ENCODE data around the gene PDZD4. TPM values are rescaled to one million over a fixed set of nuclear protein-coding genes. Genes with fewer than 3 reads are reported as not detected.

The PDZD4 gene
- total and polyA plus RNA-seq, 4 donors = 0.15 to 1.8 (median 0.69) TPM

GRCh38 chrX:153824348-153824747, 6.0 kb downstream of the PDZD4 start (continued):
- TF ChIP-seq ZBTB33 (IDR thresholded peaks at IDR 0.05) (no peak), EGR1 (IDR thresholded peaks at IDR 0.05; ENCODE audit: low read depth in 2 of 2) (no peak), RXRA (IDR thresholded peaks at IDR 0.05) (no peak), YY1 (IDR thresholded peaks at IDR 0.05) (no peak), MAX (IDR thresholded peaks at IDR 0.05) (no peak), FOXA1 (IDR thresholded peaks at IDR 0.05) (no peak), JUND (IDR thresholded peaks at IDR 0.05) (no peak), FOXA2 (IDR thresholded peaks at IDR 0.05) (no peak), ATF3 (IDR thresholded peaks at IDR 0.05) (no peak), NR2F2 (IDR thresholded peaks at IDR 0.05) (no peak), GABPA (IDR thresholded peaks at IDR 0.05 in 1 of 2, conservative IDR thresholded peaks at IDR 0.05 in 1 of 2) (no peak), TAF1 (conservative IDR thresholded peaks at IDR 0.05) (no peak)

GRCh38 chrX:153821066-153821465, 9.3 kb downstream of the PDZD4 start:
- peaks cover 0 to 2% (median 1%) of the 10 kb centered on the region in 4 donors for H3K4me1 ChIP-seq (ENCODE audit: control insufficient read depth in 4 of 4, insufficient read depth in 4 of 4, low read length in 3 of 4)
- no peaks in the 10 kb centered on the region for H3K36me3 ChIP-seq (ENCODE audit: control insufficient read depth in 4 of 4, insufficient read depth in 3 of 4, low read depth in 1 of 4, low read length in 3 of 4)
- 77% methylated on average over 9 of the region's 9 CpGs for WGBS
- TF ChIP-seq NR2F2 (IDR thresholded peaks at IDR 0.05) (no peak), GABPA (IDR thresholded peaks at IDR 0.05 in 1 of 2, conservative IDR thresholded peaks at IDR 0.05 in 1 of 2) (no peak), HNF4A (conservative IDR thresholded peaks at IDR 0.05) (no peak)
- no peak overlapping the region for H3K27ac ChIP-seq (ENCODE audit: low read depth in 1 of 2, low read length in 2 of 2)
- DNase-seq (ENCODE audit: low spot score) = no peak
- no peak overlapping the region for H3K4me3 ChIP-seq (ENCODE audit: low read depth in 1 of 3, low read length in 3 of 3)
- peaks cover 0 to 4% (median 2%) of the 10 kb centered on the region in 4 donors for H3K27me3 ChIP-seq (ENCODE audit: control insufficient read depth in 4 of 4, insufficient read depth in 4 of 4, low read length in 3 of 4)
- H3K9ac ChIP-seq (ENCODE audit: low read depth in 1 of 2, low read length in 2 of 2) = no peak overlapping the region
- H3K9me3 ChIP-seq (ENCODE audit: control insufficient read depth in 4 of 4, low read length in 3 of 4) = no peaks in the 10 kb centered on the region

- TF ChIP-seq JUND (IDR thresholded peaks at IDR 0.05) = no peak
- Histone ChIP-seq H3K27me3 (ENCODE audit: control insufficient read depth in 4 of 4, insufficient read depth in 4 of 4, low read length in 3 of 4) (peaks cover 0 to 4% (median 2%) of the 10 kb centered on the region in 4 donors), H3K4me1 (ENCODE audit: control insufficient read depth in 4 of 4, insufficient read depth in 4 of 4, low read length in 3 of 4) (peaks cover 0 to 2% (median 1%) of the 10 kb centered on the region in 4 donors), H3K9ac (ENCODE audit: low read depth in 1 of 2, low read length in 2 of 2) (no peak overlapping the region), H3K36me3 (ENCODE audit: control insufficient read depth in 4 of 4, insufficient read depth in 3 of 4, low read depth in 1 of 4, low read length in 3 of 4) (no peaks in the 10 kb centered on the region), H3K27ac (ENCODE audit: low read depth in 1 of 2, low read length in 2 of 2) (no peak overlapping the region), H3K4me3 (ENCODE audit: low read depth in 1 of 3, low read length in 3 of 3) (no peak overlapping the region), H3K9me3 (ENCODE audit: control insufficient read depth in 4 of 4, low read length in 3 of 4) (no peaks in the 10 kb centered on the region)
- 81% methylated on average over 7 of the region's 7 CpGs for WGBS
- DNase-seq (ENCODE audit: low spot score) = no peak
Measured at GRCh38 chrX:153820601-153821000, 9.7 kb downstream of the PDZD4 start.

- Histone ChIP-seq H3K9me3 (ENCODE audit: control insufficient read depth in 4 of 4, low read length in 3 of 4) (no peaks in the 10 kb centered on the region), H3K27ac (ENCODE audit: low read depth in 1 of 2, low read length in 2 of 2) (no peak overlapping the region), H3K4me1 (ENCODE audit: control insufficient read depth in 4 of 4, insufficient read depth in 4 of 4, low read length in 3 of 4) (peaks cover 0 to 2% (median 1%) of the 10 kb centered on the region in 4 donors), H3K27me3 (ENCODE audit: control insufficient read depth in 4 of 4, insufficient read depth in 4 of 4, low read length in 3 of 4) (peaks cover 0 to 4% (median 2%) of the 10 kb centered on the region in 4 donors), H3K4me3 (ENCODE audit: low read depth in 1 of 3, low read length in 3 of 3) (peak overlapping the region in 1 of 3 donors; percentile 29), H3K36me3 (ENCODE audit: control insufficient read depth in 4 of 4, insufficient read depth in 3 of 4, low read depth in 1 of 4, low read length in 3 of 4) (no peaks in the 10 kb centered on the region), H3K9ac (ENCODE audit: low read depth in 1 of 2, low read length in 2 of 2) (no peak overlapping the region)
- DNase-seq (ENCODE audit: low spot score) = no peak
- WGBS = 31% methylated on average over 23 of the region's 23 CpGs
- TF ChIP-seq FOXA2 (IDR thresholded peaks at IDR 0.05) = no peak
- no peak for TF ChIP-seq GABPA (IDR thresholded peaks at IDR 0.05 in 1 of 2, conservative IDR thresholded peaks at IDR 0.05 in 1 of 2)
- TF ChIP-seq MAX (IDR thresholded peaks at IDR 0.05) = no peak
- TF ChIP-seq CTCF (IDR thresholded peaks at IDR 0.05; ENCODE audit: low read depth, low read length, missing input control) = no peak
- no peak for TF ChIP-seq RAD21 (IDR thresholded peaks at IDR 0.05)
- TF ChIP-seq YY1 (IDR thresholded peaks at IDR 0.05) = no peak
- no peak for TF ChIP-seq JUND (IDR thresholded peaks at IDR 0.05)
- no peak for TF ChIP-seq ZBTB33 (IDR thresholded peaks at IDR 0.05)
- no peak for TF ChIP-seq FOXA1 (IDR thresholded peaks at IDR 0.05)
- TF ChIP-seq ATF3 (IDR thresholded peaks at IDR 0.05) = no peak
Measured at GRCh38 chrX:153819384-153820040, 10.8 kb downstream of the PDZD4 start.

Data from liver (tissue), 9 donors.